Testis (tissue), 2 donors: ENCODE data around the gene UBE3C.

Experiments used
- CTCF ChIP-seq, 3 experiments: fragments of 450-650 bp in 2 of 3; fragments of 200-600 bp in 1 of 3; sonication (generic) in 1 of 3; IDR thresholded peaks; one replicate each; pipeline ENCODE4 v1.5.1; 2016 to 2019; ENCODE audit warnings: antibody characterized with exemption in 3 of 3, mild to moderate bottlenecking in 2 of 3, moderate library complexity in 1 of 3
- POLR2A ChIP-seq: fragments of 450-650 bp; IDR thresholded peaks from one replicate; pipeline ENCODE4 v1.6.1; 2017; ENCODE audit warnings: antibody characterized with exemption, mild to moderate bottlenecking, moderate library complexity

GRCh38 chr7:157318015-157318706 lies 179.4 kb downstream of the UBE3C start:
- TF ChIP-seq CTCF (IDR thresholded peaks at IDR 0.05) (no peak), POLR2A (no peak)
